ENCODE data around the gene SPHKAP.

SPHKAP gene

GRCh38 chr2:228038967-228039366 is 142.5 kb downstream of the SPHKAP start:
- no peak for TF ChIP-seq CTCF (IDR thresholded peaks at IDR 0.05)
- H3K4me3 Mint-ChIP-seq = no peak overlapping the region

DNA sequence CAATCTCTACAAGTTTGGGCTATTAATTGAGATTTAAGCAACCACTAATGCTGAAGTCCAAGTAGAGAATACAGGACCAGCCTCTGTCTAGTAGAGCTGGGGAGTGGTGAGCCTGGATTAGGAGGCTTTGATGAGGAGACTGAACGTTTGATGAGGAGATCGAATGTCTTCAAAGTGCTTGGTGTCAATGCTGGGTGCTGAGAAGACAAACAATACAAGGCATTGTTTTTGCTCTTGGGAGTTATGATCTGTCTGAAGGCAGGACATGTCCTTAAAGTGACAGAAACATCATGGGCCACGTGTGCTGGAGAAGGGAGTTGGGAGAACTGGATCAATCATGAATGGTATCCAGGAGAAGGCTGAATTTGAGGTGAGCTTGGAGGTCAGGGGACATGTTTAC is 143.6 kb downstream of the SPHKAP start:
- DNase-seq = no peak
- Mint-ChIP-seq H3K27ac (no peak overlapping the region), H3K36me3 (ENCODE audit: low read depth) (no peaks in the 10 kb centered on the region), H3K9me3 (peaks cover 7% of the 10 kb centered on the region), H3K4me3 (no peak overlapping the region), H3K27me3 (ENCODE audit: low read depth, poor library complexity) (no peaks in the 10 kb centered on the region), H3K4me1 (peaks cover 4% of the 10 kb centered on the region)
- no peak for TF ChIP-seq CTCF (IDR thresholded peaks at IDR 0.05)

More at GRCh38 chr2:228038967-228039366, 142.5 kb downstream of the SPHKAP start:
- DNase-seq = no peak
- H3K4me1 Mint-ChIP-seq = peaks cover 4% of the 10 kb centered on the region
- H3K9me3 Mint-ChIP-seq = no peaks in the 10 kb centered on the region
- H3K27me3 Mint-ChIP-seq (ENCODE audit: low read depth, poor library complexity) = no peaks in the 10 kb centered on the region
- H3K36me3 Mint-ChIP-seq (ENCODE audit: low read depth) = no peaks in the 10 kb centered on the region
- H3K27ac Mint-ChIP-seq = no peak overlapping the region

DNA sequence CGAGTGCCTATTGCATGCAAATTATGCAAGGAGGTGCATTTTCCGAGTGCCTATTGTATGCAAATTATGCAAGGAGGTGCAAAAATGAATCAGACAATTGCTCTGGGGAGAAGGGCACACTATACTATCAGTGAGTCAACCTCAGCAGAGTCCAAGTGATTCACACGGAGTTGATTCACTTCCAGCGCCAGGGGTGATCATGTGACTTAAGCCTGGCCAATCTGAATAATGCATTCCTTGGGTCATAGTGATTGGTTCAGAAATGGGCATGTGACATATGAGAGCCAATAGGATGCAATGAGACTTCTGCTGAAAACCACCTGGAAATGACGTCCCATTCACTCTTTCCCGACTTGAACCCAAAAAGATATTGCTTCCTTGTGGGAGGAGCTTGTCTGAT is 157.9 kb downstream of the SPHKAP start:
- no peak for DNase-seq
- TF ChIP-seq CTCF (IDR thresholded peaks at IDR 0.05) = no peak
- no peaks in the 10 kb centered on the region for H3K36me3 Mint-ChIP-seq (ENCODE audit: low read depth)
- H3K4me1 Mint-ChIP-seq = no peaks in the 10 kb centered on the region
- H3K4me3 Mint-ChIP-seq = no peak overlapping the region
- H3K9me3 Mint-ChIP-seq = no peaks in the 10 kb centered on the region
- no peak overlapping the region for H3K27ac Mint-ChIP-seq
- no peaks in the 10 kb centered on the region for H3K27me3 Mint-ChIP-seq (ENCODE audit: low read depth, poor library complexity)

GRCh38 chr2:228018311-228018710 is 163.2 kb downstream of the SPHKAP start:
- no peak for TF ChIP-seq CTCF (IDR thresholded peaks at IDR 0.05)
- no peak for DNase-seq
- H3K27me3 Mint-ChIP-seq (ENCODE audit: low read depth, poor library complexity) = no peaks in the 10 kb centered on the region

GRCh38 chr2:228017784-228018183 is 163.7 kb downstream of the SPHKAP start:
- Mint-ChIP-seq H3K27me3 (ENCODE audit: low read depth, poor library complexity) (no peaks in the 10 kb centered on the region), H3K36me3 (ENCODE audit: low read depth) (no peaks in the 10 kb centered on the region), H3K27ac (peak overlapping the region; percentile 34), H3K9me3 (no peaks in the 10 kb centered on the region), H3K4me1 (peaks cover 5% of the 10 kb centered on the region), H3K4me3 (no peak overlapping the region)
- no peak for DNase-seq
- no peak for TF ChIP-seq CTCF (IDR thresholded peaks at IDR 0.05)

More at GRCh38 chr2:228018311-228018710, 163.2 kb downstream of the SPHKAP start:
- Mint-ChIP-seq H3K4me1 (peaks cover 5% of the 10 kb centered on the region), H3K9me3 (no peaks in the 10 kb centered on the region), H3K4me3 (no peak overlapping the region), H3K36me3 (ENCODE audit: low read depth) (no peaks in the 10 kb centered on the region), H3K27ac (peak overlapping the region; percentile 34)

- TF ChIP-seq CTCF (IDR thresholded peaks at IDR 0.05) = no peak
- no peaks in the 10 kb centered on the region for H3K9me3 Mint-ChIP-seq
- H3K27ac Mint-ChIP-seq = peak overlapping the region; percentile 36
- DNase-seq = no peak
- peaks cover 5% of the 10 kb centered on the region for H3K4me1 Mint-ChIP-seq
- H3K27me3 Mint-ChIP-seq (ENCODE audit: low read depth, poor library complexity) = no peaks in the 10 kb centered on the region
- H3K4me3 Mint-ChIP-seq = no peak overlapping the region
- no peaks in the 10 kb centered on the region for H3K36me3 Mint-ChIP-seq (ENCODE audit: low read depth)
Observed at GRCh38 chr2:228016402-228016801, 165.1 kb downstream of the SPHKAP start.

Measured in nephron progenitor cell (in vitro differentiated cells).